GM18526 (cell line): ENCODE data around the gene PTPN9.

Source experiments
- POLR2A ChIP-seq: IDR thresholded peaks from 3 replicates; pipeline ENCODE4 v1.6.1; 2011; ENCODE audit not compliant: insufficient read length; ENCODE audit errors: extremely low read depth

The PTPN9 gene

GRCh38 chr15:75459581-75459980, 119.5 kb downstream of the PTPN9 start:
- no peak for TF ChIP-seq POLR2A

DNA sequence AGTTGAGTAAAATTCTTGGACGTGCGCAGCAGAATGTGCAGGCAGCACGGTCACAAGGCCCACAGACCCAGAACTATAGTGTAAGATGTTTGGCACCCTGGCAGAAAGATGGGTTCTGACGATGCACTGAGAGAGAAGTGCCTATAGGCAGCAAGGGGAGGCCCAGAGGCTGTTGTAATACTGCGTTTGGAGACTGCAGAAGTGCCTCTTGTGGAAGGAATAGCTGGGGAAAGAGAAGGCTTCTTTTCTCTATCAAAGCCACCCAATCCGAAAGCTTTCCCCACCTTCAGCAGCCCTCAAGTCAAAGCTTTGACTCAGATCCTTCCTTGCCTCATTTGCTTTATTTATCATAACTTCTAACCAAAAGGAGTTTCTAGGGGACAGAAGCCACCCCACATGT, 122.4 kb downstream of the PTPN9 start:
- no peak for TF ChIP-seq POLR2A

GRCh38 chr15:75455982-75456531, 123.1 kb downstream of the PTPN9 start:
- peak; percentile 18 for TF ChIP-seq POLR2A

- TF ChIP-seq POLR2A: peak; percentile 29
Observed at GRCh38 chr15:75455424-75455981, 123.6 kb downstream of the PTPN9 start.

DNA sequence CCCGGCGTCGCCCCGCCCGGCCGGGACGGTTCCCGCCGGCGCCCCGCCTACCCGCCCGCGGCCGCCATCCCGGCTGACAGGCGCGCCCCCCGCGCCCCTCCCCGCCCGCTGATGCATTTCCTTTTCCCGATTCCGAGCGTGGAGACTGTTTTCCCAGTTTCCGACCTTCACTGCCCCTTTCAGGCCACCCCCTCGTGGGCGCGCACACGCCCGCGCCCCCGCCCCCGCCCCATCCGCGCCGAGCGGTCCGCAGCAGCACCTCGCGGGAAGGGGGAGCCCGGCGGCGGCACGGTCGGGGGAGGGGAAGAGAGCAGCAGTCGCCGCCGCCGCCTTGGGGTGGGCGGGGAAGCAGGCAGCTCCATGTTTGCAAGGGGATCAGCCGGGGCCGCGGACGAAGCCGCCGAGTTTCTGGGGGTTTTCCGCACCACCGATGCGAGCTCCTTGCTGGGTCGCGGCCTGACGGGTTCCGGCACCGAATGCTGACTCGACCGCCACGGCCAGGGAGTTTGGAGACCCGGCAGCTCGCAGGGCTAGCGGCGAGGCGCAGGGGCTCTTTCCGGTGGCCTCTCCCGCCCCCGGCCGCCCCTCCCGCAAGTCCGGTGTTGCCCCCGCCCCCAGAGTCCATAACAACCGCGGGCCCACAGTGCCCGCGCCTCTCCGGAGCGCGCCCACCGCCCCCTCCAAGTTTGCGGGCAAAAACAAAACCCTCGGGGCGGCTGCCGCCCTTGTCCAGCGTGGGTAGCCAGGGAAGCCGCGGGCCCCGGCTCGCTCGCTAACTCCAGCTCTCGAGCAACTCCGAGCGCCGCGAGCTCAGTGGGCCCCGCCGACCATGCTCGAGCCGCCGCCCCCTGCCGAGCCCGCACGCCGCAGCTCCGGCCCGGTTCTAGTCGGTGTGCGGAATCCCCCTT, 124.4 kb downstream of the PTPN9 start:
- TF ChIP-seq POLR2A: no peak

GRCh38 chr15:75453703-75454470, 125.2 kb downstream of the PTPN9 start:
- peak; percentile 73 for TF ChIP-seq POLR2A

- peak; percentile 3 for TF ChIP-seq POLR2A
Observed at GRCh38 chr15:75452865-75453702, 126.0 kb downstream of the PTPN9 start.

GRCh38 chr15:75452364-75452864, 126.7 kb downstream of the PTPN9 start:
- TF ChIP-seq POLR2A: peak; percentile 40

DNA sequence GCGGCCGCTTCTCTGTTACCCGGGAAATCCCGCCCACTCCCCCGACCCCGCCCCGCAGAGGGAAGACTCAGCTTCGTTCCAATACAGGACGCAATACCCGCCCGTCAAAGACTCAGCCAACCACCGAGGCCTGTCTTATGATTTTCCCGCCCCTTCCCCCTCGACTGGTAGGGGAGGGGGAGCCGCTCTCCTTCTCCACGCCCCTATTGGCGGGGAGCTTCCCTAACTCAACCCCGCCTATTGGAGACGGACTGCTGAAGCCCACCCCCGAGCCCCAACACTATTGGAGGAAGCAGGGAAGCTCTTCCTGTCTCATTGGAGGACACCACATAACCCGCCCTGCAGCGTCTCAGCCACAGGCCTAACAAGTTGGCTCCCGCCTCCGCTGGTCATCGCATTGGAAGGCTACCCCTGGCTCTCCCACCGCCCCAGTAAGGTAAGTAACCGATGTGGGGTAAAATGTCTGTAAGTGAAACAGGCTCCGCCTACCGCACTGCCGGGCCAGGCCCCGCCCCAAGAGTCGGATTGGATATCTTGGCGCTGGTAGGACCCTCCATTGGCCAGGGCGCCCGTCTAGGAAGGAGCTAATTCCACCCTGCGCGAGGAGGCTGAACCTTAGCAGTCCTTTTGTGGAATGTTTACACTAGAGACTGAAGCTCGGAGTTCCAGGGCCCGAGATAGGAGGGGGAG, 127.3 kb downstream of the PTPN9 start, which contains the start of gene SIN3A:
Gene SIN3A, minus strand, starts transcription at position 17 of the 690 bp plus-strand sequence. CDS start 21,315 bp downstream, outside the sequence.
- TF ChIP-seq POLR2A: no peak

DNA sequence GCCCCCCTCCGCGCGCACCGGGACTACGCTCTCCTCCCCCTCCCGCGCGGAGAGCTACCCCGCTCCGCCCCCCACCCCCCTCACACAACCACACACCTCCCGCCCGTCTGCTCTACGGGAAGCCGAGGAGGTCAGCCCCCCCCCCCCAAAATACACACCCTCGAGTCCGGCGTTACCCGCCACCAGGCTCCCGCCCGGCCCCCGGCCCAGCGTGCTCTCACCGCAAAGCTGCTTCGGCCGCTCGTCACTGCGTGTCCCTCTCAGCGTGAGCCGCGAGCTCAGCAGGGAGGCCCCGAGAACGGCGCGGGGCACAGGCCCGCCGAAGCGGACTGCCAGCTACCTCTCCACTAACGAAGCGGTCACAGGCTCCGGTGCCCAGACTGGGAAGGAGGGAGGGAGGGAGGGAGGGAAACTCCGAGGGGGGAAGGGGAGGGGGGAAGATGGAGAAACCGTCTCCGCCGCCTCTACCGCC, 127.9 kb downstream of the PTPN9 start:
- no peak for TF ChIP-seq POLR2A

- no peak for TF ChIP-seq POLR2A
Observed at GRCh38 chr15:75450307-75451201, 128.6 kb downstream of the PTPN9 start.

DNA sequence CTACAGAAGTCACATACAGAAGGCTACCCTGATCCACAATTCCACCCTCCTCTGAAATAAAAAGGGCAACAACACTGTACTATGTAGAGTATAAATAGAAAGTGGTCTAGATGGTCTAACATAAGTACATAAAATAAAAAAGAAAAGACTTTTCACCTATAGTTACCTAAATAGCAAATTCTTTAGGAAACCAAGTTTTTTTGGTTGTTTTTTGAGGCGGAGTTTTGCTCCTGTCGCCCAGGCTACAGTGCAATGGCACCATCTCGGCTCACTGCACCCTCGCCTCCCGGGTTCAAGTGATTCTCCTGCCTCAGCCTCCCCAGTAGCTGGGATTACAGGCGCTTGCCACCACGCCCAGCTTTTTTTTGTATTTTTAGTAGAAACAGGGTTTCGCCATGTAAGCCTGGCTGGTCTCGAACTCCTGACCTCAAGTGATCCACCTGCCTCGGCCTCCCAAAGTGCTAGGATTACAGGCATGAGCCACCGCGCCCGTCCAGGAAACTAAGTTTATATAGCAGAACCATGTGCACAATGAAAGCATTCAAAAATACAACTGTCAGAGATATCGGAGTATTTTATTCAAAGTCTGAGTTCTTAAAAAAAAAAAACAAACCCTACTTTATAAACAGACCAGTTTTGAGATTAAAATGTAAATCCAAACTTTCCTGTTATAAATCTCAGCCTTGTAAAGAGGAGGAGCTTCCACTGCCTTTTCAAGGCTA, 129.4 kb downstream of the PTPN9 start:
- TF ChIP-seq POLR2A: no peak
